NCI-H82 (cell line): ENCODE data around the gene BSPRY.
"Not testable (repeated sequence)": the region's sequence is repeated elsewhere in the genome, so short reads cannot be mapped to it uniquely, and the experiment has no call there.

Experiments
- DNase-seq: peaks from one replicate; lab custom pipeline; 2025; lab: John Stamatoyannopoulos, UW

Gene BSPRY

DNA sequence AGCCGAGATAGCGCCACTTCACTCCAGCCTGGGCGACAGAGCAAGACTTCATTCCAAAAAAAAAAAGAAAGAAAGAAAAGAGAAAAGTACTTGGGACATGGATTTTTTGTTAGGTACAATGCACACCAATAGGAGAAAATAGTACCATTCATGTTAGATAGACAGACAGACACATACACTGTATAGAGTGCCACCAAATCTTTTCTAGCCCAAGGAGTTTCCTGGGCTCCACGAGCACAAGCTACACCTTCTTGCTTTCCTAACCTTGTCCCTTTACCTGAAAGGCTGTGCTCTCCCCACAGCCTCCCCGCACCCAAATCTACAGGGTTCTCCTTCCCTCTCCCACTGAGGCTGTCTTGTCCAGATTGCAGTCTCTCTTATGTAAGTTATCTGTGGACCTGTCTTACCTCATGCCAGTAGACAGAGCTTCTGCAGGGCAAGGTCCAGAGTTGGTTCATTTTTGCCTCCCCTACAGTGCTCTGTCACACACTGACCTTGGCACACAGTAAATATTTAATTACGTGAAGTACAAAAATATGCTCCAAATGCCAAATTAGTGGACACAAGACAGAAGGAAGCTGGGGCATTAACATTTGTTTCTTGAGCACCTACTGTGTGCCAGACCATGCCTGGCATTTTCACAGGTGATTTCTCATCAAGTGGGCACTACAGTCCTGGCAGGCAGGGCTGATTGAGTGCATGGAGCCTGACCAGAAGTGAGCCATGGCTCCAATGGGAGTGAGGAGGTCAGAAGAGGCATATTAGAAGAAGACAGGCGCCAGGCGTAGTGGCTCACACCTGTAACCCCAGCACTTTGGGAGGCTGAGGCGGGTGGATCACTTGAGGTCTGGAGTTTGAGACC lies 45.9 kb downstream of the BSPRY start:
- no peak for DNase-seq

DNA sequence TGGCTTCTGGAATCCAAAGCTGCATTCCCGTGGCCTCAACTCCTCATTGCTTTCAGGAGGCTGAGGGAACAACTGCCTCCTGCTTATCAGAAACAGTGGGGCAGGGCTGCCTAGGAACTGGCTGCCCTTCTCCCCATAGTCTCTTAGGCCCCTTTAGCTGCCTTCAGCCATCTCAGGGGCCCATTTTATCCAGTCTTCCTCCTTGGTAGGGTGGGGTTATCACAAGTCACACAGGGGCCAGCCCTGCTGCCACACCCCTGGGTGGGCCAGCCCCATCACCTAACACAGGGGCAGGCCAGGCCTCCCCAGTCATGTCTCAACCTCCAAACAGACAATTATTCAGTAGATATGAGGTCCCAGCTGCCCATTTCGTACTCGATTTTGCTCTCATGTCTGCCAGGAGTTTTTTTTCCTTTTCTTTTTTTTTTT lies 47.9 kb downstream of the BSPRY start:
- no peak for DNase-seq

DNA sequence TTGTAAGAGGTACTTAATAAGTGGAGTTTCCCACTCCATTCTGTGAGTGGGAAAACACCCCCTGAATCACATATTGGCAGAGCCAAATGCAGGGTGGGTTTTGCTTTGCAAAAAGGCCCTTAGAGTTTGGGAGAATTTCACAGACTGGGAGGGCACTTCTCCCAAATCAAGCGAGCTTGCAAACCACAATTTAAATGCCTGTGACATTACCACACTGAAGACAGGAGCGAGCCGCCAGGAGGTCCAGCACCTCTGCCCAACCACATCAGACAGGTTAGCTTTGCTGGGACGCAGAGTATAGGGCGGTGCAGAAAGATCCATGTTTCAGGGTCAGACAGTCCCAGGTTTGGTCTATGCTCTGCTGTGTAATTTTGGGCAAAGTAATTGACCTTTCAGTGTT lies 49.5 kb downstream of the BSPRY start:
- DNase-seq = no peak

DNA sequence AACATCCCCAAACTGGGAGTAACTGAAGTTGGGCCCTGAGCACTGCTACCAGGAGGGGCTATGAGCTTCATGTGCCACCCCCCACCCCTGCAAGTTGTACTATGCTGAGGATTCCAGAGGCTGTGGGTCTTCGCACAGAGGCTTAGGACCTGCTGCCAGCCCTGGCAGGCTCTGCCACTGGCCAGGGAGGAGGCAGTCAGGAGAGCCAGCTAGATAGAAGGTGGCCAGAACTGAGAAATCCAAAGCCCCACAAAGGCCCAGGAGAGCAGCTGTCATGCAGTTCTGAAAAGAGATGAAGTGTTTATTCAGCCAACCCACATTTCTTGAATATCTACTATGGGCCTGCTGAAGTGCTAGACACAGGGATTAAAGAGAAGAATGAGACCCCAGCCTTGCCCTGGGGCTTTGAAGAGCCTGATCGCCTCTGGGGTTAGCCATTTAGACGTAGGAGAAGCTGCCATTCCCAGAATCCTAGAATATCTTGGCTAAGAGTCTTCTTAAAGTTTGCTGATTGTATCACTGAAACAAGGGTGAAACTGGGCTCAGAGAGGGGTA lies 50.4 kb downstream of the BSPRY start:
- no peak for DNase-seq

DNA sequence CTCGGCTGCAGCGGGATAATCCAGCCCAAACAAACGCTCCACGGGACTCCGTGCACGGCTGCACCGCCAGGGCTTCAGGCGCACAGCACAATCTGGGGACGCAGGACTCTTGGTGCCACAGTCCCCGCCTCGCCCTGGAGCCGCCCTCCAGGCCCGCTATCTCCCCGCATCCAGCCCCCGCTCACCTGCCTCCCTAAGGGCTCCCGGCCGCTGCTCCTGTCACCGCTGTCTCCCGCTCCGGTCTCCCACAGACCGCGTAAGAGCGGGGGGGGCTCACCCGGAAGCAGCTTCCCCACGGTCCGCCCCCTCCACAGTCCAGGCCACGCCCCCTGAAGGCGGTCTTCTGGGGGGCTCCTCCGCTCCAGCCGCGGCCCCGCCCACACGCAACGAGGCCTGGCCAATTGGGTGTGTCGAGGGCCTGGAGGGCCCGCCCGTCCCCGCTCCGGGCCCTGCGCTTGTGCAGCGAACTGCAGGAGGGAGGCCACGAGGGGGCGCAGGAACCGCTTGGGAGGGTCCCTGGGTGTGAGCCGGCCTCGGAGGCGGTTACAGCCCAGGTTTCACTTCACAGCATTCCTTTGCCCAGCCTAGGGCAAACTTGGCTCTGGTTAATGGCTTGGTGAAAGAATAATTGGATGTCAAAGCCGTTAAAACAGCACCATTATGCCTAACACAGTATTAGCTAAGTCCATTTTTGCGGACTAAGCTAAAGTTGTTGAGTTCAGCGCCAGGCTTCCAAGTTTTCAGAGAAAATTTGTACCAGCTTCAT lies 51.9 kb downstream of the BSPRY start, which contains the start of gene ALAD:
Gene ALAD (minus strand): TSS at position 258 of the 766 bp plus-strand sequence. CDS start 7,725 bp downstream, outside the sequence.
- peak; percentile 99 for DNase-seq

DNA sequence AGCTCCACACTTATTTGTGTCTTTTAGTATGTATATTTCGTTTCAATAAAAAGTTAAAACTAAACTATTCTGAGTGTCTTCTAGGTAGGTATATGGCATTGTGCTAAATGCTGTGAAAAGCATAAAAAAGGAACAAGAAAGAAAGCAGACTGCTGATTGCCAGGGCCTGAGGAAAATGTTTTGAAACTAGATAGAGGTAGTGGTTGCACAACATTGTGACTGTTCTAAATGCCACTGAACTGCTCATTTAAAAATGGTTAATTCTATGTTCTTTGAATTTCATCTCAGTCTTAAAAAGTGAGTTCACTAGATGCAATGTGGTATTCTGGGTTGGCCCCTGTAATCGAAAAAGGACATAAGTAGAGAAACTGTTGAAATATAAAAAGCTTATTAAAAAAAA lies 54.3 kb downstream of the BSPRY start:
- DNase-seq = no peak

DNA sequence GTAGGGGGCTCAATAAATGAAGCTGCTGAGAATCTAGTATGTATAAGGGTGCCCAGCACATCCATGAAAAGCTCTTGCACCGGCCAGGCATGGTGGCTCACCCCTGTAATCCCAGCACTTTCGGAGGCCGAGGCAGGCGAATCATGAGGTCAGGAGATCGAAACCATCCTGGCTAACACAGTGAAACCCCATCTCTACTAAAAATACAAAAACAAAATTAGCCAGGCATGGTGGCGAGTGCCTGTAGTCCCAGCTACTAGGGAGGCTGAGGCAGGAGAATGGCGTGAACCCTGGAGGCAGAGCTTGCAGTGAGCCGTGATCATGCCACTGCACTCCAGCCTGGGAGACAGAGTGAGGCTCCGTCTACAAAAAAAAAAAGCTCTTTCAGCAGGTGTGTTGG lies 57.0 kb downstream of the BSPRY start:
- DNase-seq = not testable (repeated sequence)

DNA sequence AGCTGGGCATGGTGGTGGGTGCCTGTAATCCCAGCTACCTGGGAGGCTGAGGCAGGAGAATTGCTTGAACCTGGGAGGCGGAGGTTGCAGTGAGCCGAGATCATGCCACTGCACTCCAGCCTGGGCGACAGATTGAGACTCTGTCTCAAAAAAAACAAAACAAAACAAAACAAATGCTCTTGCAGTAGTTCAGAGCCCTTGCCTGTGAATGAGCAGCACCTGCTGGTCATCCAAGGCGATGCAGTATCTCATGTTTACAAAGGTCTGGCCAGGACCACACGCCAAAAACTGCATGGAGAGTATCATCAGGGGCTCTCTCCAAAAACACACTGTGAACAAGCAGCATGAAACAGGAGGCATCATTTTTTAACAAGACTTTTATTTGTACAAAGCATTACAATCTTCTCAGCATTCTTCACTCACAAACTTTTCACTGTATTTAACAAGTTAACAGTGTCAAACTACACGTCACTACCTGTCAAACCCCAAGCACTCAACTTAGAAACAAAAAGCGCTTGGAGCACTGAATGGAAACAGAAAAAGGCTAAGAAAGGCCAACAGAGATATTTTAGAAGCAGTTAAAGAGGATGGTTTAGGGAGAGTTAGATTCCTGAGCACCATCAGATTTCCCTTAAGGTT lies 57.7 kb downstream of the BSPRY start:
- DNase-seq = peak; percentile 76

DNA sequence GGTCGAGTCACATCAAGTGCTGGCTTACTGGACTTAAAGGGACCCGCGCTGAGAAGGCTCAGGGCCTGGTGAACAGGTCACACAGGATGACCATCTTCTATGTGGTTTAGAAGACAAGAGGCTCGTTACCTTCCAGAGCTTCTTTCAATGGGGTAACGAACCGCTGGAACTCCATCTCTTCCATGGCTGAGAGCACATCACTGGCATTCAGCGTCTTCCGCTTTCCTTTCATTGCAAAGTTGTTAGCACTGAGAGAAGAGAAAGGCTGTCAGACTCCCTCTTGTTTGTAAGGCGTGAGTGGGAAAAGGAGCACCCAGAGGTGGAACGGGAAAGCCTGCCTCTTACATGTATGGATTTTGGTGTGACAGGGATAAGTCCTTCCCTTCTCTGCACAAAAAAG lies 60.1 kb downstream of the BSPRY start:
- DNase-seq = peak; percentile 41

DNA sequence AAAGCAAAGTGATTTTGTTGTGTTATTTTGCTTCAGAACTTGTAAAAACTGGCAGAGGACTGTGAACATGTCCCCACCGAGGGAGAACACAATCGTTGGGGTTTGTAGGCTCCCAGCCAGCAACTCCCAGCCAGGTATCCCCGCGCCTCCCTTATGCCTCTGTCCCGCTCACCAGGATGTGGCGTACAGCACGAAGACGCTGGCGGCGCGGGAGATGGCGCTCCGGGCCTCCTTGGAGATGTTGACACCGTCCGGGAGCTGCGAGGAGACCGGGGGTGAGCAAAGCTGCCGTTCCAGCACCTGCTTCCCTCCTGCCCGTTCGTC lies 60.5 kb downstream of the BSPRY start:
- no peak for DNase-seq

DNA sequence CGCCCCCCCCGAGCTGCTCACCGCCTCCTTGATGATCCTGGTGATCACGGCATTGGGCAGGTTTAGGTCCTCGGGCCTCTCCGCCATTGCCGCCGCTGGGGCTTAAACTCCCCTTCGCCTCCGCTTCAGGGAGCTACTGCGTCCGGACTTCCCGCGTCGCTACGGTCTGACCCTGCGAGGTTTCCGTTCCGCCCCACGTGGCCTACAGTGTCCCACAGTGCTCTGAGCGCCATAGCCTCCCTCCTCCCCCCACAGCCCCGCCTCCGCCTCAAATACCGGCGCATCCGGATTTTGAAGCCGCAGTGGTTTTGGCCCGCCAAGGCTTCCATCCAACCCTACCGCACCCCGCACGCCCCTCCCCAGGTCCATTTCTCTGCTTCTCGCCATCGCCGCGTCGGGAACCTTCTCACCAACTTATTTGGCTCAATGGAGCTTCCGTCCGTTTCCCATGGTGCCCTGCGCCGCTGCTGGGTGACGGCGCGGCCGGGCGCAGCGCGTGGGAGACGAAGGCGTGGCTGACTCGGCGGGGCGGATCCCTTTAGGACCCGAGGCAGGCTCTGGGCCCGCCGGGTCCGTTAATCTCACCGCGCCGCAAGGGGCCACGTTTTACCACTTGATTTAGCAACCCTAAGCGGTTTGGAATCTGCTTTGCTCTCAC lies 61.0 kb downstream of the BSPRY start, which contains the start of the genes C9orf43 and POLE3:
Gene C9orf43 (plus strand): TSS at position 541 of the 658 bp plus-strand sequence. CDS start 2,747 bp downstream, outside the sequence.
Gene POLE3 (minus strand): TSS at position 469 of the 658 bp plus-strand sequence. CDS start 382 bp downstream, at position 87.
- DNase-seq = peak; percentile 98

DNA sequence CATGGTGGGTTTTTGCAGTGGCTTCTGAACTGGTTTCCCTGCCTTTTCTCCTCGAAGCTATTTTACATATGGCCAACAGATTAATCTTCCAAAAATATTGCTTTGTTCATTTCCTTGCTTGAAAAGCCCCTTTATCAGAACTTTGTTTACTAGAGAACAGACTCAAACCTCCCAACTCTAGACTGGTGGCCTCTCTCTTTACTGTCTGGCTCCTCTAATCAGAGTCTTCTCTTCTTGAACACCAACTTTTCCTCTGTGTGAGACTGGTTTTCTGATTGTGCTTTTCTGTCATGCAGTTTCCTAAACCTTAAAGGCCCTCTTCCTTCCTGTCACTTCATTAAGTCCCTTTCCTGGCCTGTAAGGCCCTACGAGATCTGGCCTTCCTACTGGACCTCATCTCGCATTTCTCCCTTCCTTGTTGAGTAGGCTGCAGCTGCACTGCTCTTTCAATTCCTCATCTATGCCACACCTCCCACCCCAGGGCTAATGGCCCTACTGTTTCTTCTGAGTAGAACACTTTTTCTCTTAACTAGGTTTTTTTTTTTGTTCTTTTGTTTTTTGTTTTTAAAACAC lies 66.9 kb downstream of the BSPRY start:
- no peak for DNase-seq

DNA sequence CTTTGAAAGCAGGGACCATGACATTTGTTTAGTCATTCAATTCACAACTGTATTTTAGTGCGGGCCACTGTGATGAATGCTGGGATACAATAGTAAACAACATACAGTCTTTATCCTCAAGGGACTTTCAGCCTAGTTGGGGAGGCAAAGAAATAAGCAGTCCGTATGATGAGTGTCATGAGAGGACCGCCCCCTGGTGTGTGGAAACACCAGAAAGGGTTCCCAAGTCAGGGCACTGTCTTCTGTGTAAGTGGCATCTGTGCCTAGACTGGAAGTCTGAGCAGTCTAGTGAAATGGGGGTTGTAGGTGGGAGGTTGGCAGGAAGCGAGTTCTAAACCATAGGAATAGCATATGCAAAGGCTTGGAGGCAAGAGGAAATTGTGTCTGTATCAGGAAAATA lies 68.0 kb downstream of the BSPRY start:
- DNase-seq = peak; percentile 21
